Spleen (tissue), 13 donors: ENCODE results near the gene SGPL1. TPM values are rescaled to one million over a fixed set of nuclear protein-coding genes. Genes with fewer than 3 reads are reported as not detected.
"Not testable (repeated sequence)": the region's sequence is repeated elsewhere in the genome, so short reads cannot be mapped to it uniquely, and the experiment has no call there.

Source experiments
- DNase-seq: peaks from one replicate; pipeline ENCODE4 v3.0.0-alpha.2; 2020
- H3K27ac ChIP-seq, 8 donors: fragments of 200-600 bp; sonication (generic) in 7 of 8; 1 replicate in 4 of 8; 2 replicates in 4 of 8; pipeline versions ENCODE4 v1.5.0 to v1.8.0; 2016 to 2021; ENCODE audit warnings: inconsistent platforms in 4 of 8, mild to moderate bottlenecking in 4 of 8, moderate library complexity in 1 of 8
- H3K27me3 ChIP-seq, 7 donors: fragments of 200-600 bp; sonication (generic) in 6 of 7; replicated peaks in 1 of 7; 1 replicate in 4 of 7; 2 replicates in 3 of 7; pipeline versions ENCODE4 v1.5.0 to v1.8.0; 2016 to 2021; ENCODE audit warnings: inconsistent platforms in 3 of 7, mild to moderate bottlenecking in 1 of 7
- H3K36me3 ChIP-seq, 6 donors: fragments of 200-600 bp; sonication (generic) in 5 of 6; 1 replicate in 4 of 6; 2 replicates in 2 of 6; pipeline versions ENCODE4 v1.5.0 to v1.8.0; 2016 to 2021; ENCODE audit warnings: inconsistent platforms in 2 of 6
- H3K4me1 ChIP-seq, 6 donors: fragments of 200-600 bp; sonication (generic) in 5 of 6; 1 replicate in 3 of 6; 2 replicates in 3 of 6; pipeline versions ENCODE4 v1.5.0 to v1.8.0; 2016 to 2021; ENCODE audit warnings: inconsistent platforms in 3 of 6
- H3K4me3 ChIP-seq, 8 donors: fragments of 200-600 bp; sonication (generic) in 7 of 8; 1 replicate in 4 of 8; 2 replicates in 4 of 8; pipeline versions ENCODE4 v1.5.0 to v1.8.0; 2016 to 2021; ENCODE audit warnings: inconsistent platforms in 4 of 8, mild to moderate bottlenecking in 4 of 8, moderate library complexity in 2 of 8
- H3K9me3 ChIP-seq, 8 donors: fragments of 200-600 bp; sonication (generic) in 7 of 8; 1 replicate in 4 of 8; 2 replicates in 4 of 8; pipeline versions ENCODE4 v1.5.0 to v1.8.0; 2016 to 2021; ENCODE audit warnings: inconsistent platforms in 4 of 8
- CTCF ChIP-seq, 11 experiments: fragments of 200-600 bp in 7 of 11; fragments of 450-650 bp in 4 of 11; sonication (generic) in 4 of 11; IDR thresholded peaks in 8 of 11; conservative IDR thresholded peaks in 3 of 11; 1 replicate in 7 of 11; 2 replicates in 4 of 11; pipeline versions ENCODE4 v1.4.0 to v1.8.0; 2016 to 2021; ENCODE audit warnings: antibody characterized with exemption in 11 of 11, inconsistent platforms in 4 of 11, mild to moderate bottlenecking in 1 of 11
- POLR2A ChIP-seq, 3 donors: fragments of 450-650 bp; IDR thresholded peaks; one replicate each; pipeline ENCODE4 v1.5.1; 2017; ENCODE audit warnings: antibody characterized with exemption in 3 of 3, mild to moderate bottlenecking in 1 of 3
- POLR2AphosphoS5 ChIP-seq, 3 donors: sonication (generic); formaldehyde crosslinking; IDR thresholded peaks; one replicate each; pipeline ENCODE4 v1.5.1; 2017; ENCODE audit warnings: antibody characterized with exemption in 3 of 3
- WGBS, 5 donors: extraction: QIAGEN DNeasy Blood & Tissue Kit in 3 of 5; methylation state at CpG; one replicate each; pipeline versions ENCODE4 v1.1.5 to v1.1.7; 2013 to 2018; 5-methylcytosine and 5-hydroxymethylcytosine counted together
- intact Hi-C: fragments of 100-400 bp; cut with DNase I; formaldehyde crosslinking; loops from one replicate; pipeline ENCODE4 v1.15.0; 2023; ENCODE audit warnings: low total_unique reads
- long read RNA-seq, 2 donors: transcript quantifications; one replicate each; lab custom pipeline, GENCODE V29; 2026
- polyA plus RNA-seq, 3 donors: library from polyadenylated mRNA; stranded (reverse); fragments of 200-250 nt; gene quantifications; one replicate each; pipeline ENCODE4 v1.2.1, GENCODE V29; 2013
- total RNA-seq, 7 donors: library from RNA; depleted of rRNA in 3 of 7; stranded (reverse); fragments of >200 nt in 3 of 7; fragmentation: NEBNext Ultra II Directional in 4 of 7; extraction: Animal tissue kit (Norgen Biotek cat#: 25700) in 4 of 7; gene quantifications; one replicate each; pipeline versions ENCODE4 v1.1.0 to v1.2.1, GENCODE V29; 2016 to 2021
- donor health status: healthy with polysubstance abuse.
- donor health status: DM: no; HTN: no; CAD: no; lungs with moderate emphysema.
- donor health status: DM: no; HTN: no; CAD: no.
- donor health status: Bipolar disorder and iron deficiency.
- donor health status: healthy.
- donor health status: DM: no; HTN: no; CAD: no.
- donor health status: DM: yes; HTN: yes; CAD: no.

Gene SGPL1
- total RNA-seq (10 to 100 TPM; 50.4 to 75.1 (median 65.8) TPM), polyA plus RNA-seq (10 to 100 TPM in 1 of 3 donors, 1 to 10 TPM in 2; 6.8 to 10.6 (median 7.8) TPM)
- long read RNA-seq, donor 1, full-length matches to known transcripts, result 2 of 2 reads
- long read RNA-seq, donor 1, partial matches to known transcripts, result 0 of 2 reads
- long read RNA-seq, donor 1, other reads (novel, unspliced or antisense), result 0 of 2 reads
- long read RNA-seq, donor 2, full-length matches to known transcripts, result 3 of 80 reads
- long read RNA-seq, donor 2, partial matches to known transcripts, result 72 of 80 reads
- long read RNA-seq, donor 2, other reads (novel, unspliced or antisense), result 5 of 80 reads

GRCh38 chr10:70815504-70816219 is at the start of gene SGPL1:
Gene SGPL1, plus strand, starts transcription at chr10:70815948. Its CDS starts 906 bp downstream, at chr10:70816854.
- peaks cover 0 to 52% (median 21%) of the 10 kb centered on the region in 6 donors for H3K4me1 ChIP-seq
- H3K27me3 ChIP-seq, result no peaks in the 10 kb centered on the region
- TF ChIP-seq POLR2A (IDR thresholded peaks at IDR 0.05) (peak in 1 of 3 donors; percentile 37), POLR2AphosphoS5 (IDR thresholded peaks at IDR 0.05) (peak; percentile 62 to 83 (median 77)), CTCF (IDR thresholded peaks at IDR 0.05 in 8 of 11, conservative IDR thresholded peaks at IDR 0.05 in 3 of 11) (peak; percentile 73 to 99 (median 97))
- H3K9me3 ChIP-seq, result no peaks in the 10 kb centered on the region
- intact Hi-C loops, result loop anchor here (5.0 kb wide), 1 partner anchor 67 kb away; no protein-coding TSS in a partner anchor
- H3K27ac ChIP-seq, result peak within 1 kb of the TSS; percentile 74 to 92 (median 86)
- 2 to 9% (median 3%) methylated on average over 17 to 58 of the region's 58 CpGs for WGBS, 5 donors
- peak within 1 kb of the TSS; percentile 55 to 90 (median 70) for H3K4me3 ChIP-seq
- peaks cover 0 to 35% (median 5%) of the 10 kb centered on the region in 6 donors for H3K36me3 ChIP-seq
- DNase-seq, result peak; percentile 97

- H3K4me3 ChIP-seq, H3K36me3 ChIP-seq, H3K27ac ChIP-seq, DNase-seq, H3K27me3 ChIP-seq, intact Hi-C loops, H3K4me1 ChIP-seq: not testable (repeated sequence)
- 76 to 89% (median 78%) methylated on average over 6 of the region's 6 CpGs for WGBS, 5 donors
- H3K9me3 ChIP-seq, result peaks cover 0 to 15% (median 12%) of the 10 kb centered on the region in 8 donors
These were observed 47.6 kb upstream of the SGPL1 start for GRCh38 chr10:70768026-70768685.

DNA sequence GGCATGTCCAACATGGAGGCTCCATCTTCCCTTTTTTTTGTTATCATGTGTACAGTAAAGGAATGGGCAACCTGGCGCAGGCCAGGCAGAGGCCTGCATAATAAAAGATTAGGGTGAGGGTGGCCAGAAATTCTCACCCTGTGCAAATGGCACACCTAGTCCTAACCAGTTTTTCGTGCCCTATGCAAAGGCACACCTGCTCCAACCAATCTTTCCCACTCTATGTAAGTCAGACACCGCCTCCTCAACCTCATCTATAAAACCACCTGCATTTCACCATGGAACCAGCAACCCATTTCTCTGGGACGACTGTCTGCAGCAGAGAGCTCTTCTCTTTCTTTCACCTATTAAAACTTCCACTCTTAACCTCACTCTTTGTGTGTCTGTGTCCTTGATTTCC is 46.6 kb upstream of the SGPL1 start:
- Histone ChIP-seq H3K4me1 (no peaks in the 10 kb centered on the region), H3K9me3 (peaks cover 0 to 15% (median 12%) of the 10 kb centered on the region in 8 donors), H3K27ac (no peak overlapping the region), H3K36me3 (no peaks in the 10 kb centered on the region), H3K4me3 (no peak overlapping the region), H3K27me3 (no peaks in the 10 kb centered on the region)
- intact Hi-C loops, result no loop called here
- TF ChIP-seq POLR2A (IDR thresholded peaks at IDR 0.05), result no peak
- TF ChIP-seq CTCF (IDR thresholded peaks at IDR 0.05 in 8 of 11, conservative IDR thresholded peaks at IDR 0.05 in 3 of 11), result no peak
- TF ChIP-seq POLR2AphosphoS5 (IDR thresholded peaks at IDR 0.05), result no peak
- no peak for DNase-seq
- WGBS, 5 donors, result 73 to 96% (median 84%) methylated on average over 4 of the region's 4 CpGs

GRCh38 chr10:70770001-70770400 is 45.7 kb upstream of the SGPL1 start:
- Histone ChIP-seq H3K36me3 (no peaks in the 10 kb centered on the region), H3K4me3 (no peak overlapping the region), H3K9me3 (peaks cover 0 to 15% (median 12%) of the 10 kb centered on the region in 8 donors), H3K27me3 (no peaks in the 10 kb centered on the region), H3K27ac (no peak overlapping the region), H3K4me1 (no peaks in the 10 kb centered on the region)
- DNase-seq, result no peak
- WGBS, 5 donors, result 83 to 97% (median 91%) methylated on average over 2 of the region's 2 CpGs
- intact Hi-C loops, result no loop called here
- TF ChIP-seq CTCF (IDR thresholded peaks at IDR 0.05 in 8 of 11, conservative IDR thresholded peaks at IDR 0.05 in 3 of 11) (no peak), POLR2A (IDR thresholded peaks at IDR 0.05) (no peak), POLR2AphosphoS5 (IDR thresholded peaks at IDR 0.05) (no peak)

DNA sequence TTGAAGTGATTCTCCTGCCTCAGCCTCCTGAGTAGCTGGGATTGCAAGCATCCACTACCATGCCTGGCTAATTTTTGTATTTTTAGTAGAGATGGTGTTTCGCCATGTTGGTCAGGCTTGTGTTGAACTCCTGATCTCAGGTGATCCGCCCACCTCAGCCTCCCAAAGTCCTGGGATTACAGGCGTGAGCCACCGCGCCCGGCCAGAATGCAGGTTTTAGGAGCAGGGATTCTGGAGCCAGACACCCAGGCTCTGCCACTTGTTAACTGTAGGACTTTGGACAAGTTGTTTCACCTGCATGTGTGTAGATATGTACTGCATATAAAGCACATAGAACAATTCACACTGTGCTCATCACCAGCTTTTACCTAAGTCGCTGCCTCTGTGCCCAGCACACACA is 45.2 kb upstream of the SGPL1 start:
- H3K4me3 ChIP-seq, DNase-seq, H3K27me3 ChIP-seq, H3K27ac ChIP-seq, intact Hi-C loops, H3K4me1 ChIP-seq, H3K36me3 ChIP-seq: not testable (repeated sequence)
- peaks cover 0 to 14% (median 10%) of the 10 kb centered on the region in 8 donors for H3K9me3 ChIP-seq
- WGBS, 5 donors, result 94 to 98% (median 96%) methylated on average over 7 of the region's 7 CpGs
